Measurements from ENCODE around the gene ARHGAP15.

- no peak for TF ChIP-seq CTCF (IDR thresholded peaks at IDR 0.05)
- TF ChIP-seq EP300 (IDR thresholded peaks at IDR 0.05) = no peak
Observed at GRCh38 chr2:143480086-143480485, 350.9 kb downstream of the ARHGAP15 start.

Data from gastroesophageal sphincter (tissue), 3 donors.